ENCODE data around the gene PLCB3.

DNA sequence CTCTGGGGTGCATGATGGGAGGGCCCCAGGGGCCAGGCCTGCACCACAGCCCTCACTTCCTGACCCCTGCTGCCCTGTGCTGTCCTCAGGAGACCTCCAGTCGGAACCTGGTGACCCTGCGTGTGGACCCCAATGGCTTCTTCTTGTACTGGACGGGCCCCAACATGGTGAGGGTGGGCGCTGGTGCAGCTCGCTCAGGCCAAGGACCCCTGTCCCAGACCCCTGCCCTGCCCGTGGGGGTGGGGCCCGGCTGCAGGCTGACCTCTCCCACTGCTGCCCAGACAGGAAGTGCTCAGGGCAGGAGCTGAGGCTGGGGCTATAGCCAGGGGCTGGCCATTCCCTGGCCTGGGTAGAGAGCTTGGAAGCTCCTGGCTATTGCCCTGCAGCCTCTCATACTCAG lies 3.0 kb downstream of the PLCB3 start:
- no peak for TF ChIP-seq POLR2A (IDR thresholded peaks at IDR 0.05; ENCODE audit: low read depth, low read length)
- no peak for TF ChIP-seq TAF1 (IDR thresholded peaks at IDR 0.05; ENCODE audit: low read depth, low read length)
- TF ChIP-seq PAX5 (IDR thresholded peaks at IDR 0.05; ENCODE audit: insufficient read depth, low read length, severe bottlenecking), result no peak
- no peak for TF ChIP-seq POLR2AphosphoS5 (IDR thresholded peaks at IDR 0.05; ENCODE audit: low read depth, low read length)
